GM13977 (cell line): ENCODE data around the gene SLC16A4.

Experiments used
- DNase-seq: peaks from one replicate; pipeline ENCODE4 v3.0.0; 2012; ENCODE audit warnings: low spot score
- in situ Hi-C: fragments of 300-500 bp; cut with MboI; formaldehyde crosslinking; loops from one replicate; pipeline ENCODE4 v1.12.0; 2022; ENCODE audit warnings: low sequenced_read_pairs, low pct_unique_long_range_greater_than_20kb, mixed read lengths, inconsistent platforms; ENCODE audit not compliant: unreplicated experiment
- TF ChIP-seq, protein P1 (sequence below): IDR thresholded peaks from 2 replicates; pipeline ENCODE4 v1.5.1; 2012; ENCODE audit warnings: mild to moderate bottlenecking, control low read depth; ENCODE audit not compliant: insufficient read depth; ENCODE audit errors: extremely low read depth, missing control alignments

SLC16A4 gene

DNA sequence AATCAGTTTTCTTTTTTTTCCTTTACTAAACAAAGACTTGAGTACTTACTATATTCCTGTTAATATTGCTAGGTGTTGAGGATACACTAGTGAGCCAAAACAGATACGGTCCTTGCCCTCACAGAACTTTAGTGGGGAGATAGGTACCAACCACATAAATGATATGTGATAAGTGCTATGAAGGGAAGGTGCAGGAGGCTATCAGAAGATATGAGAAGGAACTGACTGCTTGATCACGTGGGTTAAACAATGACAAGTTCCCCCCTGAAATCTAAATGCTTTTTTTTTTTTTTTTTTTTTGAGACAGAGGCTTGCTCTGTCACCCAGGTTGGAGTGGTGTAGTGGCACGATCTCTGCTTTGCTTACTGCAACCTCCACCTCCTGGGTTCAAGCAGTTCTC lies 26.6 kb downstream of the SLC16A4 start:
- TF ChIP-seq, protein P1, sequence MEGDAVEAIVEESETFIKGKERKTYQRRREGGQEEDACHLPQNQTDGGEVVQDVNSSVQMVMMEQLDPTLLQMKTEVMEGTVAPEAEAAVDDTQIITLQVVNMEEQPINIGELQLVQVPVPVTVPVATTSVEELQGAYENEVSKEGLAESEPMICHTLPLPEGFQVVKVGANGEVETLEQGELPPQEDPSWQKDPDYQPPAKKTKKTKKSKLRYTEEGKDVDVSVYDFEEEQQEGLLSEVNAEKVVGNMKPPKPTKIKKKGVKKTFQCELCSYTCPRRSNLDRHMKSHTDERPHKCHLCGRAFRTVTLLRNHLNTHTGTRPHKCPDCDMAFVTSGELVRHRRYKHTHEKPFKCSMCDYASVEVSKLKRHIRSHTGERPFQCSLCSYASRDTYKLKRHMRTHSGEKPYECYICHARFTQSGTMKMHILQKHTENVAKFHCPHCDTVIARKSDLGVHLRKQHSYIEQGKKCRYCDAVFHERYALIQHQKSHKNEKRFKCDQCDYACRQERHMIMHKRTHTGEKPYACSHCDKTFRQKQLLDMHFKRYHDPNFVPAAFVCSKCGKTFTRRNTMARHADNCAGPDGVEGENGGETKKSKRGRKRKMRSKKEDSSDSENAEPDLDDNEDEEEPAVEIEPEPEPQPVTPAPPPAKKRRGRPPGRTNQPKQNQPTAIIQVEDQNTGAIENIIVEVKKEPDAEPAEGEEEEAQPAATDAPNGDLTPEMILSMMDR = no peak
- DNase-seq = no peak
- in situ Hi-C loops = no loop called here

DNA sequence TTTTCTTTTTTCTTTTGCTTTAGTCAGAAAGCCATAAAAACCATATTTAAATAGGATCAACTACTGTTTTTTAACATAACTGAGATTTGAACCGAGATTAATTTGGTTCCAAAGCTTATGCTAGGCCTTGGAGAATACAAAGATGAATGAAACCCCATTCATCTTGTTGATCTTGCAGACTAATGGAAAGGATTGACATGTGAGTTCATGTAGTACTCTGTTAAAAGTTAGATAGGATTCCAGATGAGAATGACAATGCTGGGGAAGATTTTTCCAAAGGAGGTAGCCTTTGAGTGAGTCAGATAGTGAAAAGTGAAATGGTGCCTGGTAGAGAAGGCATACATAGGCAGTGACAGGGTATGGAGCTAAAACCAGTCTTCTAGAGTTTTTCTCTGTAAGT lies 29.0 kb downstream of the SLC16A4 start:
- in situ Hi-C loops = no loop called here
- TF ChIP-seq, protein P1 = no peak
- DNase-seq = no peak

DNA sequence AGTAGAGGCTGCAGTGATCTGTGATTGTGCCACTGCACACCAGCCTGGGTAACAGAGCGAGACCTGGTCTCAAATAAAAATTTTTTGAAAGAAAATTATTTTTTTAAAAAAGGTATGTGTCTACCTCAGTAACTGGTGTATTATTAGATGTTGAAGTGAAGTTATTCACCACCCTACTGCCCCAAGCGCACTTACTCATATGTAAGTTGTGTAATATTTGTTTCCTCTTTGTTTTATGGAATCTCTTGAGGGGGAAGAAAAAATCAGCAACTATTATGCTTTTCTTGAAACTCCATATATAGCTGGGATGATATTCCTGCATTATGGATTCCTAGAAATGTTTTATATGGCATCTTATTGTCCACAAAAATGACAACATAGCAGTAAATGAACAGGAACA lies 30.4 kb downstream of the SLC16A4 start:
- TF ChIP-seq, protein P1 = no peak
- in situ Hi-C loops = no loop called here
- DNase-seq = no peak

DNA sequence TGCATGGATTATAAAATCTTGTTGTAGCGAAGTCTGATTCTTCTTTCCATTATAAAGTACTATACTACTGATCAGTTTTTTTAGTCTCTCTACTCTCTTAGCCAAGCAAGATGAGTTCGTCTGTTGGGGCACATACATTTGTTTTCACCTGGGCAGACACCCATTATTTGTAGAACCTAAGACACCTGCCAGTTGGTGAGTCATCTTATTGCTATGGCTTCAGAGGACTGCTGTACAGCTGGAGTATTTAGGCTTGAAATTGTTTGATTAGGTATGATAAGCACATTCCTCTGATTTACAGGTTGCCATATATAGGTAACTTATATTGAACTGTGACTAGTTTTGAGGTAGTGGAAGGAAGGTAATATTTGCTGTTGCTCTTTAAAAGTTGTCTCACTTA lies 34.4 kb downstream of the SLC16A4 start:
- TF ChIP-seq, protein P1 = no peak
- in situ Hi-C loops = no loop called here
- DNase-seq = no peak

DNA sequence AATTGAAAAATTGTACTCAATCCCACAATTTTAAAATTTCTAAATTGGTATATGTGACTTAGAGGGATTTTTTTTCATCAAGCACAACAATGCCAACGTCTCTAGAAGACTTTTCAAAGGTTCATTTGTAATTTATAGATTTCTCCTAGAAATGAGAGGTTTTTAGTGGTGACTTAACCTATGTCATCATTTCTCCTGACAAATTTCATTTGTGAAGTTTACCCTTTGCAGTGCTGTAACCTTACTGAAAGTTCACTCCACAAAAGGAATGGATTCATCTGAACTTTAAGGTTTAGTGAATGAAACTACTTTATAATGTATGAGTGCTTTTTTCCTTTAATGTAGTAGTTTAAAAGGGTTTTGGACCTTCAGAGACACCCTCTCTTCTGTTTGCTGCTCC lies 35.5 kb downstream of the SLC16A4 start:
- DNase-seq = no peak
- TF ChIP-seq, protein P1 = no peak
- in situ Hi-C loops = no loop called here

DNA sequence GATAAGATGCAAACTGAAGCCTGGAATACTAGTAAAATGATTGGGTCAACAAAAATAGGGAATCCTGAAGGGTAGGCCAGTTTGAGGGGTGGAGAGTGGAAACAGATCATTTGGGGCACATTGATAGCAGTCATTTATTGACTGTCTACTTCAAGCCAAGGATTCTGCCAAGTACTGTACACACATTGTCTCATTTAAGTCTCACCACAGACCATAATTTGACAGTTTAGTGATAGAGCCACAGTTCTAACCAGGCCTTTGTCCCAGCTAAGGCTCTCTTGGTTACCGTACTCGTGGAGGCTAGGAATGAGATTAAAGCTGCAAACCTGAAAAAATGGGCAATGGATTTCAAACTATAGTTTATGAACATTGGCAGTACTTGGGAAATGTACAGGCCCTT lies 40.5 kb downstream of the SLC16A4 start:
- TF ChIP-seq, protein P1 = no peak
- in situ Hi-C loops = no loop called here
- no peak for DNase-seq

DNA sequence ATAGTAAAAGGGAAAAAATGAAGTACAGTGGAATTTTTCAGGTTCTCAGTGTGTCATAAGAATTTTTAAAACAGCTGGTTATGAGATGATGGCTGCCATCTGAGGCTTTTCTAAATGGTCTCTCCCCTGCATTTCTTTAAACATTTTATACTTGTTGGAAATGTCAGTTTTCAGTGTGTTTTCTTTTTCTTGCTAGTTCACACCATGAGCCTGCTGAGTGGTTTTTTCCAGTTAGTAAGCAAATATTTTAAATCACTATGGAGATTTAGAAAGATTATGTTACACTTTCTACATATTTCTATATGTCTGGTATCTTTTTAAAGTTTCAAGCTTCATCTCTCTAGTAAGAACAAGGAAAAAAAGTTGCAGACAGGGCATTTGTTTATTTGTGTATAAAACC lies 42.1 kb downstream of the SLC16A4 start:
- DNase-seq = no peak
- in situ Hi-C loops = no loop called here
- TF ChIP-seq, protein P1 = no peak
